Stimulated activated CD4-positive, alpha-beta T cell treated with anti-CD3 and anti-CD28 coated beads, Interleukin-4, amount 100 ng/mL, for 1 hour (primary cell): ENCODE data around the gene ARF1.

ENCODE experiments used
- DNase-seq: peaks from one replicate; pipeline ENCODE4 v3.0.0-alpha.2; 2020

Gene ARF1

DNA sequence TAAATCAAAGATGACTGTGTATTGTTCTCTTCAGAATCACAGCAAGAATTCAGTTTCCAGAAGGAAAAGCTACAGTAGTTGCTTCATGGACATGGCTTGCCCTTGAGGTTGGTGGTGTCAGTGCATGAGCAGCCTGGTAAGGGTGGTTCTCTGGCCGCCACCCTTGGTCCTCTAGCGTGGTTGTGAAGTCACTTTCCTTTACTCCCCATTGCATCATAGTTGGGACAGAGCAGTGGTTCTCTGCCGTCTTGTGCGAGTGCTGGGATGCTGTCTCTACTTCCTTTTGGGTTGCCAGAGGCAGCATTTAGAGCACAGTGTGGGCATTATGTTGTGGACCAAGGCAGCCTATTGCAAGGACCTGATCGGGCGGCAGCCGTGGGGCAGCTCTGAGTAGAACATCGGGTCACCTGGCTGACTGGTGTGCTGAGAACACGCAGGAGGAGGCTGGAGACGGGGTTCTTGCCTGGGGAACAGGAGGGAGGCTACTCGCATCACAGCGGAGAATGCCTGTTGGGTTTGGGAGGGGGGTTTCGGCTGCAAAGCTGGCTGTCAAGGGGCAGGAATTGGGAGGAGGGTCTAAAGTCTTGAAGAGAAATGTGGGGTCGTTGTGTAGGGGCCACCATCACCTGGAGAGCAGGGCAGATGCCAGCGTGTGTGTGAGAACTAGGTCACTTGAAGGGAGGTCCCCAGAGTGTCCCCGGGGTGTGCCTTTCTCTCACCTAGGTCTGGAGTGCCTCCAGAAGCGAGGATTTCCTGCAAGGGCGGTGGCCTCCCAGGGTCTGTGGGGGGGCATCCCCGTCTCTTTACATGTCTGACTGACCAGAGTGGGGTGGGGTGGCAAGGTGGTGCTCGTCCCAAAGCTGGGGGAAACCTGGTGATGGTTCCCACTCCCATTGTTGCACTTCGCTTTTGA lies 6.3 kb downstream of the ARF1 start:
- peak; percentile 1 for DNase-seq

DNA sequence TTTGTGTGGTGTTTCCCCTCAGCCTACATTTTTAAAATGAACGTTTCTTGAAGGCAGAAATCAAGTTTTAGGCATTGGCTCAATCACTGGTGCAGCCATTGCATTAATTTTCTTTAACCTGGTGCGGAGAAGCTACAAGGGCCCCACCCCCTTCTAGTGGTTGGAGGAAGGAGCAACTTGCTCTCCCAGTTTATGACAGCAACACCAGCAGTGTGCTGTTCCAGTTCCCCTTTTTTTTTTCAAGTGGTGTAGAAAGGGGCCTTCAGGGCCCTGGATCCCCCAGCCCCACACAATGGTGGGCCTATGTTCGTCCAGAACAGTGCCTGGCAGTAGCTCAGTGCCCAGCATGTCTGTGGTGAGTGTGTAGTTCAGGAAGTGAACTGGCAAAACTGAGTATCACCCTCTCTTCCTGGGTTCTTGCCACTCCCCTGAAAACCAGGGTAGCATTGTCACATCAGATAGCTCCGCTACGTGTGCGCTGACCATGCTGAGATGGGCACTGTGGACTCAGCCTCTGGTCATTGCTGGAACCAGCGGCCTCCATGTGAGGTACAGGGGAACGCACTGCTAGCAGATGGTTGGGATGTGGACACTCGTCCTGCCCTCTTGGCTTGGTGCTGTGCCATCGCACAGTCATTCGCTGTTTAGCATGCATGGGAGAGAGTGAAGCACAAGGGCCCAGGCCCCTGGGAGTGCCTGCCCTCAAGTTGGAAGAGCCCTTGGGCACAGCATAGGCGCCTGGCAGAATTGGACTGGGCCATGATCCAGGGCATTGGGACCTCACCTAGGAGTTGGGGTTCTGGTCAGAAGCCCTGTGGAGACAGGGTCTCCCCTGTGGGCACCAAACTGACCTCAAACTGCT lies 7.2 kb downstream of the ARF1 start:
- DNase-seq = peak; percentile 1

DNA sequence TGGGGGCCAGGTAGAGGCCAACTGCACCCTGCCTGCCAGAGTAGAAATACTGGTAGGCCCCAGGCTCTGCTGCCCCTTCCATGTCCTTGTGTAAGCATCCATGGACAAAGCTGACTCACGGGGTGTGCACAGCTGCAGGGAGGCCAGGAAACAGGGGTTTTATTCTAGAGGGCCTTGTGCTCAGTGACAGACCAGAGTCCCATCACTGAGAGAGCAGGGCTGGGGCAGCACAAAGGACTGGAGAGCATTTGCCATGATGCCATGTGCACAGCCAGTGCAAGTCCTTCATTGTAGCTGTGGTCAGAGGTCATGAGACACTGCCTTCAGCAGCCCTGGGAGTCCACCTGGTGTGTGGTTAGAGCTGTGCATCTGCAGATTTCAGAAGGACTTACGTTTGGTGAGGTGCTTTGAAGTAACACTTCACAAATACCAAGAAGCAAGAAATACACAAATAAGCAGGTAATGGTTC lies 8.1 kb downstream of the ARF1 start:
- DNase-seq = peak; percentile 0

DNA sequence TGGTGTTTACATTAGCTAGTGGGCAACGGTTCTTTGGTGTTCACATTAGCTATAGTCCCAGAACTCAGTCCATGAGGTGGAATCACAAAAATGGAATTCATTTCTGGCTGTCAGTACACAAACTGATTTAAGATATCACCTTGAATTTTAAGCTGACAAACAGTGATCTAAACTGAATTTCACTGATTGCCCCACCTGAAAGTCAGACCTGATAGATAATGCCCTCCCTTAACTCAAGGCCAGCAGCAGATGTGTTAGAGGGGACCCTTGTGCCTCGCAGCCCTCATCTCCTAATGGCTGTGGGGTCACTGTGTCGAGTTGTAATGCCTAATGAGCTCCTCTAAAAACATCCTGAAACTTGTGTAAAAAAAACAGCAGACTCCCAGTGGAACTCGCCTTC lies 8.6 kb downstream of the ARF1 start:
- DNase-seq = no peak

DNA sequence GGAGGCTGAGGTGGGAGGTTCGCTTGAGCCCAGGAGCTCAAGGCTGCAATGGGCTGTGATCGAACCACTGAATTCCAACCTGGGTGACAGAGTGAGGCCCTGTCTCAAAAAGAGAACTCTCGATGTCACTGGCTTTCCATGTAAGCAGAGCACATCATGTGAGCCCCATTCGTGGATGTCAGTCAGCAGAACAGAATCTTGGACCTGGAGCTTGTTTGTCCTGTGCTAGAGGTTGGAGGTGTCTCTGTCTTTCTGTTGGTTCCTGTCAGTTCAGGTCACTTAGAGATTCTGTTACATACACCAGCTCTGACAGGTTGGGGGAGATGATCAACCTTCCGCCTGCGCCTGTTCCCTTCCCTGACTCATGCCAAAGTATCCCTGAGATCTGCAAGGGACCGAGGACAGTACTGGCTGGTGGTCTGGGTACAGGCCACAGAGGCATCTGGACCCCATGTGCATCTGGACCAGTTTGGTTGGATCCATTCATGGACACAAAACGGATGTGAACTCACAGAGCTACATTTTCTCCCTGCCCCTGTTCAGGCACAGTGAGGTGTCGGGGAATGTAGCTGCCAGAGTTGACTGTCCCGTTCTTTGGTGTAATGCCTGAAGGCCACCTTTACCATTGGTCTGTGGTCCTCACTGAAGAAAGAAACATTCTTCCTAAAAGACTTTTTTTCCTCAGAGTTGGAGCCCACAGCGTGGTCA lies 10.0 kb downstream of the ARF1 start:
- DNase-seq = no peak

DNA sequence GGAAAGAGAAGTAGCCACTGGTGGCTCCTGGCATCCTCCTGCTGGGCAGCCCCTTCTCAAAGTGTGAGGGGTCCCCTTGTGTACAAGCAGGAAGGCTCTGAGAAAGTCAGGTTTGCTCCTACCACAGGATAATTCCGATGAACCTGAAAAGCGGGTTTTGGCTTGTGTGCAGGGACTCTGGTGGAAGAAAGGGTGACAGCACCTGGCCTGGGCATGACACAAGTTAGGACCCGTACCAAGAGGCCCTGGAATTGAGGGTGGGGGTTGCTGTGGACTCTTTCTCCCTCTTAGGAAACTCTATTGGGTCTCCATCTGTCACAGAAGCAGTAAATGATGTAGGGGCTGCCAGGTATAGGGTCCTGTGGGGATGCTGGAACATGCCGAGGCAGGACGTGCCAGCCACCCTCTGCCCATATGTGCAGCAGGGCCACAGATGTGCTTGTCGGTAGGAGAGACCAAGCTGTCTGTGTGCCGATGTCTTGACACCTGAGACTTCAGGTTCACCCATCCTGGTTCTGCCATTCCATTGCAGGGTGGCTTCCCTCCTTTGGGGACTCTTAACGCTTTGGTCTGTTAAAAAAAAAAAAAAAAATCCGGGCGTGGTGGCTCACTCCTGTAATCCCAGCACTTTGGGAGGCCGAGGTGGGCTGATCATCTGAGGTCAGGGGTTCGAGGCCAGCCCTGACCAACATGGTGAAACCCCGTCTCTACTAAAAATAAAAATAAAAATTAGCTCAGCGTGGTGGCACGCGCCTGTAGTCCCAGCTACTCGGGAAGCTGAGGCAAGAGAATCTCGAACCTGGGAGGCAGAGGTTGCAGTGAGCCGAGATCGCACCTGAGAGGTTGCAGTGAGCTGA lies 10.8 kb downstream of the ARF1 start:
- no peak for DNase-seq

DNA sequence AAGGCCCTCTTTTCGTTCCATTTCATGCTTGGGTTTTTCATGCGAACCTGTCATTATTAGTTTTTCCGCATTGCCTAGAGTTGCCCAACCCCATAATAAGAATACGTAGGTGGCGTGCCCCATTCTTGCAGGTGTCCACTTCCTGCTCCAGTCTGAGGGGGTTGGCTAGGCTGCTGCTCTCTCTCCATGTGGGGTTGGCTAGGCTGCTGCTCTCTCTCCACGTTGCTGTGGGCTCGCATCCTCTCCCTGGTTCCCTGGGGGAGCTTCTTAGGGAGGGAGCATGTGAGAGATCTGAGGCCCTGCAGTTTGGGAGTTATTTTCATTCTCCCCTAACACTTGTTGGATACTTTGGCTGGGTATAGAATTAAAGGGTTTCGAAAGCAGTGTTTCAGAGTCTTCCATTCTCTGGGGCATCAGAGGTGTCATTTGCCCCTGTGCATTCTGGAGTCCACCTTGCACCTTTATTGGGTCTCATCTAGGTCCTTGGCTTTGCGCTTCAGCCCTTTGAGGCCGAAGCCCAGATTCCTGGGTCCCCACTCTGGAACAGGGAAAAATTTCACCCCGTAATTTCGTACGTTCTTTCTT lies 12.0 kb downstream of the ARF1 start:
- no peak for DNase-seq

DNA sequence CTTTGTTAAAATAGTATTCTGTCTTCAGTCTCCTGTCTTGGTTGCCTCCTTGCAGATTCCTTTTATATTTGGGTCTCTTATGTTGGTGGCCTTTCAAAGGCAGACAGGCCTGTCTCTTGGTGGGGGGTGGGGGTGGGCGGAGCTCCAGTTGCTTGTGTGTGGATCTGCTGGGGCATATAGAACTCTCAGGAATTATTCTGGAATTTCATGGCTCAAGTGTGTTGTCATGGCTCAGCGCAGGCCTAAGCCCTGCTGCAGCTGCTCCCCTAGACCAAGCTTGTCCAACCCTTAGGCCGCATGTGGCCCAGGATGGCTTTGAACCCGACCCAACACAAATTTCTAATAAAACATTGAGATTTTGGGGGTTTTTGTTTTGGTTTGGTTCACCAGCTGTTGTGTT lies 12.7 kb downstream of the ARF1 start:
- DNase-seq = no peak

DNA sequence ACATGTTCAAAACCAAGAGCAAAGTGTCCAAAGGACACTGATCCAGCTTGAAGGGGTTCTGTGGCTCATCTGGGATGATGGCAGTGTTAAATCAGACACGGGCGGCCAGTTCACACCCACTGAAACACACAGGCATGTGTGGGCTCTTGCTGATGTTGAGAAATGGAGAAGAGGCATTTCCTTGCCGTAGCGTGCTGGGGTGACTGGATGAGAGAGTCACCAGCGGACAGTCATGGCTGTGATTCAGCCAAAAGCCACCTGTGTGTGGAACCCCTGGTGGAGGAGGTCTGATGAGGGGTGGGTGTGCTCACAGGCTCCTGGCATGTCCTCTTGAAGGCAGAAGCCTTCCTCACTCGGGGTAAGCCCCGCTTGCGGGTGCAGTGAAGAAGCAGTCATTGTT lies 13.4 kb downstream of the ARF1 start:
- DNase-seq = no peak

DNA sequence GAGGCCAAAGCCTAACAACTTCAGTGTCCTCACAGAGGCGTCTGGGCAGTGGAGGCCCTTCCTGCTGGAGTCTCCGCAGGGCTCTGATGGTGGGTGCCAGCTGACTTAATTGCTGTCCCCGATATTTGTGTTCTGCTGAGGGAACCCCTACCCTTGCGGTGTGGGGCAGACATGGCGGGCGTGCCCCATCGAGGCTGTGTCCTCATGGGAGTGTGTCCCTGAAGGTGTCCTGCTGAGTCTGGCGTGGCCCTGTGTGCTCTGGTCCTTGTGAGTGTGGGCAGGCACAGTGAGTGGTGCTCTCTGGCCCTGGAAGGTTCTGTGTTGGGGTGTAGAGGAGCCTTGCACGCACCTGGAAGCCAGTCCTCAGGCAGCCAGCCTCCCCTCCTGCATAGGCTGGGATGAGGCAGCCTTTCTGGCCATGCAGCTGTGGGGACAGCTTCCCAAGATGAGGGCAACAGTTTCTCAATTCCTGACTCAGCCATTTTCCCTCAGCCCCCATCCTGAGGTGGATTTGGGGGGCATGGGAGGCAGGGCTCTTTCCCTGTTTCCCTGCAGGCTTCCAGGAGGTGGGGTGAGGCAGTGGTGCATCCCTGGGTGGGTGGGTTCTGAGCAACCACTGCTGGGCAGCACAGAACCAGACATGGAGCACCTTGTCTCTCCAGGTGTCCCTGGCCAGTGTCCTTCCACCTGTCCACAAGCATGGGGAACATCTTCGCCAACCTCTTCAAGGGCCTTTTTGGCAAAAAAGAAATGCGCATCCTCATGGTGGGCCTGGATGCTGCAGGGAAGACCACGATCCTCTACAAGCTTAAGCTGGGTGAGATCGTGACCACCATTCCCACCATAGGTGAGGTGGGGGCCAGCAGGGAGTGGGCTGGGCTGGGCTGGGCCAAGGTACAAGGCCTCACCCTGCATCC lies 14.2 kb downstream of the ARF1 start:
- no peak for DNase-seq

DNA sequence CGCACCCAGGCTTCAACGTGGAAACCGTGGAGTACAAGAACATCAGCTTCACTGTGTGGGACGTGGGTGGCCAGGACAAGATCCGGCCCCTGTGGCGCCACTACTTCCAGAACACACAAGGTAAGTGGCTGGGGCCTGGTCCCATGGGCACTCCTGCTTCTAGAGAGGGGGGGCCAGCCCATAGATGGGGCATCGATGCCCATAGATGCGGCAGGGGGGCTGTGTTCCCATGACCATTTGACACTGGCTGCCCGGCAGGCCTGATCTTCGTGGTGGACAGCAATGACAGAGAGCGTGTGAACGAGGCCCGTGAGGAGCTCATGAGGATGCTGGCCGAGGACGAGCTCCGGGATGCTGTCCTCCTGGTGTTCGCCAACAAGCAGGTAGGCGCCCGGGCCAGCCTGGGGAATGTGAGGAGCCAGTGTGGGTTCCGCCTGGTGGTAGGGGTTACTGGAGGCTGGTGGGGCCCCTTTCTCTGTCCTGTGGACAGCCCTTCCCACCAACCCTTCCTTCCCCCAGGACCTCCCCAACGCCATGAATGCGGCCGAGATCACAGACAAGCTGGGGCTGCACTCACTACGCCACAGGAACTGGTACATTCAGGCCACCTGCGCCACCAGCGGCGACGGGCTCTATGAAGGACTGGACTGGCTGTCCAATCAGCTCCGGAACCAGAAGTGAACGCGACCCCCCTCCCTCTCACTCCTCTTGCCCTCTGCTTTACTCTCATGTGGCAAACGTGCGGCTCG lies 15.0 kb downstream of the ARF1 start:
- DNase-seq = no peak

DNA sequence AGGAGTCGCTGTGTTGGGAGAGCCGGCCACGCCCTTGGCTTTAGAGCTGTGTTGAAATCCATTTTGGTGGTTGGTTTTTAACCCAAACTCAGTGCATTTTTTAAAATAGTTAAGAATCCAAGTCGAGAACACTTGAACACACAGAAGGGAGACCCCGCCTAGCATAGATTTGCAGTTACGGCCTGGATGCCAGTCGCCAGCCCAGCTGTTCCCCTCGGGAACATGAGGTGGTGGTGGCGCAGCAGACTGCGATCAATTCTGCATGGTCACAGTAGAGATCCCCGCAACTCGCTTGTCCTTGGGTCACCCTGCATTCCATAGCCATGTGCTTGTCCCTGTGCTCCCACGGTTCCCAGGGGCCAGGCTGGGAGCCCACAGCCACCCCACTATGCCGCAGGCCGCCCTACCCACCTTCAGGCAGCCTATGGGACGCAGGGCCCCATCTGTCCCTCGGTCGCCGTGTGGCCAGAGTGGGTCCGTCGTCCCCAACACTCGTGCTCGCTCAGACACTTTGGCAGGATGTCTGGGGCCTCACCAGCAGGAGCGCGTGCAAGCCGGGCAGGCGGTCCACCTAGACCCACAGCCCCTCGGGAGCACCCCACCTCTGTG lies 15.9 kb downstream of the ARF1 start:
- no peak for DNase-seq

DNA sequence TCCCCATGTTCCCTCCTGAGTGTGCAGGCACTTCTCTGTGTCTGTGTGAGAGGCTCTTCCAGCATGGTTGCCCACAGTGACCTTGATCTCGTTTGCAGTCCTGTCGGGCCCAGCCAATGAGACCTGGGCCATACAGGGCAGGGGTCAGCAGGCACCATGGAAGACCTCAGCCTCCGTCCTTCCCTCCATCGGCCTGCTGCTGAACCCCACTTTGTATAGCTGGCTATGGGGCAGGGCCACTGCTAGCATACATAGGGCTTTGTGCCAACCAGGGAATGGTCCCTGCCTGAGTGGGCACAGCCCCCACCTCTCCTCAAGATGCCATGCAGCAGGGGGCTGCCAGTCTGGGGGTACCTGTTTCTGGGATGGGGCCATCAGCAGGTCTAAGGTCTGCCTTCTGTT lies 16.8 kb downstream of the ARF1 start:
- DNase-seq = no peak

DNA sequence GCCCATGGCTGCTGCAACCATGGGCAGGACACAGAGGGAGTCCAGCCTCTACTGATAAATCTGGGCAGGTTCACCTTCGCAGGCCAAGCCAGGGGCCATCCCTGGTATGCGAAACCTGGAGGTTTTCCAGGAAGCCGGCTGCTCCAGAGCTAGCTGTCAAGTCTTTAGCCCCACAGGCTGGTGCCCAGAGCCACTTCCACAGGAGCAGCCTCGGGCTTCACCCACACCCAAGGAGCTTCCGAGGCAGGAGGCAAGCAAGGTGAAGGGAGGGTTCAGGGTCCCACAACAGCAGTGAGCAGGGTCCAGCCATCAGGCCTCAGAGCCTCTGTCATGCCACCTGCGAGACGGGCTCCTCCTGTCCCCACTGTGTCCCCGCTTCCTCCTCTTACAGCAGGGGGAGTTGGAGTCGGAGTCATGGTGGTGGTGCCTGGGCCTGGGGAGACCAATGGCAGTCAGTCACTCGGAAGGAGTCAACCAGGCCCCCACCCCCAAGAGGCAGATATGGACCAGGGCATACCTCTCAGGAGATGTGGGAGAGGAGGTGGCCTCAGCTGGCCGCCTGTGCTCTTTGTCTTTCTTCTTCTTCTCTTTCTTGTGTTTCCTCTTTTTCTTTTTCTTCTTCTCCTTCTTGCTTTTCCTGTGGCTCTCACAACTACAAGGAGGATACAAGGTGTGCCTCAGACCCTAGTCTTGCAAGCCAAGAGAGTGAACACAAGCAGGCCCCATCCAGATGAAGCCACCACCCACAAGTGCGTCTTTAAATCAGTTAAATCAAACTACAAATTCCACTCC lies 18.5 kb downstream of the ARF1 start:
- no peak for DNase-seq

DNA sequence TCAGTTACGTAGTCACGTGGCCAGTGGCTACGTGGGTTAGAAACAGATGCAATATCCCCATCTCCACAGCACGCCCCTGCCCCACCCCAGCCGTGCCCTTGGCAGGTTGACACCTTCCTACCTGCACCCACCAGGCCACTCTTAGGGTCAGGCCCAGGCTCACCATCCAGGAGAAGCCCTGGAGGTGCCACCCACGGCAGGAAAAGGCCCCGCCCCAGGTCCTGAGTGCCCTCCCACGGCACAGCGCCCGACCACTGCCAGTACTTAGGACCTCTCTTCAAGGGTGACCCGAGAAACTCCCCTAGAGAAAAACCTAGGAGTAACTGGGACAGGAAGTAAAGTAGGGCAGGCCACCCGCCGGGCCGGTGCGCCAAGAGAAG lies 19.1 kb downstream of the ARF1 start:
- DNase-seq = no peak

DNA sequence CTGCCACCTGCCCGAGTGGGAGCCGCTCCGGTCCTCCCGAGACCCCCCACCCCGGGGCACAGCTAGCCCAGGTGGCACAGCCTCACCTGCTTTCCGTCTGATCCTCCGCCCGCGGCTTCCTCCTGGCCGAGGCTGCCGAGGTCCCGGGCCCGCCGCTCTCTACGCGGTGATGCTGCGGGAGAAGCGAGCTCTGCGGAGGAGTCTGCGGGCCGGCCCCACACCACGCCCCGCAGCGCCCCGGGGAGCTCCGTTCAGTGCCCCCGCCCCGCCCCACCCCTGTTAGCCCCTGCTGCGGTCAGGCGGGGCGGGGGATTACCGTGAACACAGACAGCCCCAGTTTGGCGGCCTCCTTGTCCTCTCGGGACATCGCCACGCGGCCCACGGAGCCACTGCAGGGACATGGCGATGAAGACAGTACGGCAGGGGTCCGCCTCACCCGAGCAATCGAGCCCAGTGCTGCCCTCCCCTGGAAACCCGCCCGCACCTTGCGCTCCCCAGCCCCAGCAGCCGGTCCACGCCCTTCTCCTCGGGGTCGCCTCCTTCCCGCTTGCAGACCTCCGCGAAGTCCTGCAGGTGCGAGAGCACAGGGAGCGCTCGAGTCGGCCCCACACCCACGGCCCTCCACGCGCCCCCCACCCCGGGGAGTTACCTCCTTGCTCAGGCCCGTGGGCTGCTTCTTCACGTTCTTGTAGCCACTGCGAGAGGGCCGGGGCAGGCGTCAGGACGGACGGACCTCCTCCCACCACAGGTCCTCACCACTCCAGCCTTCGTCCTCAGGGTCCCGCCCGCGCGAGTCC lies 19.7 kb downstream of the ARF1 start:
- DNase-seq = peak; percentile 62

DNA sequence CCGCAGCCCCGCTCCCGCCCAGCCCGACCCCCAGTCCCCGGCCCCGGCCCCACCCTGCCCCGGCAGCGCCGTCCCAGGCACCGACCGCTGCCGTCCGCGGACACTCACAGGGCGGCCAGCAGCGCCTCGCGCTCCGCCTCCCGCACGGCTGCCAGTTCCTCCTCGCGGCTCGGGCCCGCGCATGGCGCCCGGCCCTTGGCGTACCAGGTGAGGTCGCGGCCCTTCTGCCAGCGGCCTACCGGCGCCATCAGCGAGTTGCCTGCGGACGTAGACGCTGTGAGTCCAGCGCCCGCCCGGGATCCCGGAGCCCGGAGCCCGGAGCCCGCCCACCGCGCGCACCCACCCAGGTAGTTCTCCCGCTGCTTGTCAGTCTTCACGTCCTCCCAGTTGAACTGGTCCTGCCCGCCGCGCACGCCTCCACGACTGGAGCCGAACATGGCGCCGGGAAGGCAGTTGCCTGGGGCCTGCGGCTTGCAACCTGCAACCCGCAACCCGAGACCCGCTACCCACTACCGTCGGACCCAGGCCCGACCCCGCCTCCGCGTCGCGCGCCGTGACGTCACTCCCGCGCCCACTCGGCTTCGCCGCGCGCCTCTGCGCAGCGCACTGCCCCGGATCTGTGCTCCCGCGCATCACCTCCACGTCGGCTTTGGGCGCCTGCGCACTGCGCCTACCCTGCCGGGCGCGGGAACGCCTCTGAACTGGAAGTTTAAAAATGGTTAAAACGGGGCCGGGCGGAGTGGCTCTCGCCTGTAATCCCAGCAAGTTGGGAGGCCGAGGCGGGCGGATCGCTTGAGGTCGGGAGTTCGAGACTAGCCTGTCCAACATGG lies 20.5 kb downstream of the ARF1 start, which contains the start of gene C1orf35:
Gene C1orf35, minus strand, starts transcription at position 535 of the 830 bp plus-strand sequence. Its CDS starts 98 bp downstream, at position 437.
- peak; percentile 96 for DNase-seq
